ENCODE results near the gene CDYL2. TPM values are rescaled to one million over a fixed set of nuclear protein-coding genes. Genes with fewer than 3 reads are reported as not detected.

Gene CDYL2
- total and polyA plus RNA-seq, 2 donors (not counting 3 experiments of a cell fraction or from before 2014, with no cell fraction given) = 7.1 to 71.3 TPM

- no peaks in the 10 kb centered on the region for H3K9me1 ChIP-seq (replicated peaks; ENCODE audit: control insufficient read depth, extremely low read depth, insufficient read depth, low read length)
- no peaks in the 10 kb centered on the region for H3K36me3 ChIP-seq (ENCODE audit: control insufficient read depth in 2 of 2, extremely low read depth in 1 of 2, insufficient read depth in 2 of 2, low read length in 2 of 2)
- BruUV-seq (replicated peaks) = no TSS peak
- H3K4me1 ChIP-seq (ENCODE audit: control insufficient read depth, extremely low read depth, insufficient read depth, low read length) = peaks cover 4% of the 10 kb centered on the region
- intact Hi-C loops (cut with micrococcal nuclease) (no loop called here), dilution Hi-C loops (cut with MboI; ENCODE audit: extremely low pct_ligation_motif_present, low sequenced_read_pairs) (no loop called here)
- no peaks in the 10 kb centered on the region for H3K79me2 ChIP-seq (ENCODE audit: control insufficient read depth, insufficient read depth, low read length)
- ChIA-PET POLR2A (interaction anchor here (0.7 kb wide), 1 partner anchor 1137 kb away, joined by 3 read pairs; no protein-coding TSS in a partner anchor), CTCF (interaction anchor here (1.0 to 1.9 kb wide), 2 partner anchors 25 to 38 kb away, joined by 3 to 4 read pairs; no protein-coding TSS in a partner anchor)
- no peak overlapping the region for H3K4me2 ChIP-seq (ENCODE audit: insufficient read depth, low read length)
- H3K27me3 ChIP-seq (ENCODE audit: control insufficient read depth in 2 of 2, insufficient read depth in 2 of 2, low read length in 2 of 2) = peaks cover 3 to 6% of the 10 kb centered on the region in 2 experiments
- H3K4me3 ChIP-seq (replicated peaks in 1 of 3; ENCODE audit: insufficient read depth in 1 of 3, low read depth in 1 of 3, low read length in 3 of 3) = no peak overlapping the region
- H3K9me3 ChIP-seq (replicated peaks; ENCODE audit: control insufficient read depth, insufficient read depth, low read length) = no peaks in the 10 kb centered on the region
- no peaks in the 10 kb centered on the region for H4K20me1 ChIP-seq (replicated peaks; ENCODE audit: control insufficient read depth, extremely low read depth, insufficient read depth, low read length)
- no peak overlapping the region for H2AFZ ChIP-seq (ENCODE audit: low read depth, low read length)
- TF ChIP-seq MYC (IDR thresholded peaks at IDR 0.05; ENCODE audit: low read depth, low read length) = no peak
- no peak for TF ChIP-seq EZH2 (IDR thresholded peaks at IDR 0.05; ENCODE audit: borderline replicate concordance, low read depth, low read length, severe bottlenecking)
- no peak for TF ChIP-seq FOS (IDR thresholded peaks at IDR 0.05; ENCODE audit: borderline replicate concordance, insufficient read depth, low read length)
- TF ChIP-seq POLR2AphosphoS5 (IDR thresholded peaks at IDR 0.05; ENCODE audit: insufficient read depth, low read depth, low read length) = no peak
- TF ChIP-seq MAX (IDR thresholded peaks at IDR 0.05; ENCODE audit: insufficient read depth, insufficient read length) = no peak
- TF ChIP-seq JUN (IDR thresholded peaks at IDR 0.05; ENCODE audit: borderline replicate concordance, insufficient read depth, insufficient read length, low read depth) = no peak
- TF ChIP-seq, protein P1, sequence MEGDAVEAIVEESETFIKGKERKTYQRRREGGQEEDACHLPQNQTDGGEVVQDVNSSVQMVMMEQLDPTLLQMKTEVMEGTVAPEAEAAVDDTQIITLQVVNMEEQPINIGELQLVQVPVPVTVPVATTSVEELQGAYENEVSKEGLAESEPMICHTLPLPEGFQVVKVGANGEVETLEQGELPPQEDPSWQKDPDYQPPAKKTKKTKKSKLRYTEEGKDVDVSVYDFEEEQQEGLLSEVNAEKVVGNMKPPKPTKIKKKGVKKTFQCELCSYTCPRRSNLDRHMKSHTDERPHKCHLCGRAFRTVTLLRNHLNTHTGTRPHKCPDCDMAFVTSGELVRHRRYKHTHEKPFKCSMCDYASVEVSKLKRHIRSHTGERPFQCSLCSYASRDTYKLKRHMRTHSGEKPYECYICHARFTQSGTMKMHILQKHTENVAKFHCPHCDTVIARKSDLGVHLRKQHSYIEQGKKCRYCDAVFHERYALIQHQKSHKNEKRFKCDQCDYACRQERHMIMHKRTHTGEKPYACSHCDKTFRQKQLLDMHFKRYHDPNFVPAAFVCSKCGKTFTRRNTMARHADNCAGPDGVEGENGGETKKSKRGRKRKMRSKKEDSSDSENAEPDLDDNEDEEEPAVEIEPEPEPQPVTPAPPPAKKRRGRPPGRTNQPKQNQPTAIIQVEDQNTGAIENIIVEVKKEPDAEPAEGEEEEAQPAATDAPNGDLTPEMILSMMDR (IDR thresholded peaks at IDR 0.05; ENCODE audit: extremely low read depth in 1 of 2, insufficient read depth in 1 of 2, low read depth in 1 of 2, low read length in 2 of 2) = no peak
- no peak for TF ChIP-seq POLR2A (IDR thresholded peaks at IDR 0.05; ENCODE audit: low read depth, low read length)
- no peak for TF ChIP-seq GATA2 (IDR thresholded peaks at IDR 0.05; ENCODE audit: insufficient read depth, insufficient read length, low read depth, low read length)
- FAIRE-seq = no peak
- H3K9ac ChIP-seq (replicated peaks; ENCODE audit: extremely low read depth, insufficient read depth, low read length) = no peak overlapping the region
- no peak for DNase-seq (ENCODE audit: low read depth, low spot score)
- H3K27ac ChIP-seq (ENCODE audit: insufficient read depth, low read depth, low read length) = no peak overlapping the region
Measured at GRCh38 chr16:80564394-80564793, 240.0 kb downstream of the CDYL2 start.
